Vagina (tissue), 2 donors: ENCODE measurements around the gene DNAH2.

Experiments
- POLR2AphosphoS5 ChIP-seq, 2 donors: sonication (generic); formaldehyde crosslinking; IDR thresholded peaks; one replicate each; pipeline ENCODE4 v1.9.0; 2017; ENCODE audit warnings: antibody characterized with exemption in 2 of 2, mild to moderate bottlenecking in 2 of 2, low read depth in 1 of 2; ENCODE audit not compliant: insufficient read depth in 1 of 2
- TF ChIP-seq, protein P1 (sequence below), 3 experiments: fragments of 450-650 bp in 2 of 3; fragments of 200-600 bp in 1 of 3; sonication (generic) in 1 of 3; IDR thresholded peaks; one replicate each; pipeline ENCODE4 v1.5.1; 2017 to 2019; ENCODE audit warnings: antibody characterized with exemption in 3 of 3, mild to moderate bottlenecking in 2 of 3, moderate library complexity in 2 of 3

DNA sequence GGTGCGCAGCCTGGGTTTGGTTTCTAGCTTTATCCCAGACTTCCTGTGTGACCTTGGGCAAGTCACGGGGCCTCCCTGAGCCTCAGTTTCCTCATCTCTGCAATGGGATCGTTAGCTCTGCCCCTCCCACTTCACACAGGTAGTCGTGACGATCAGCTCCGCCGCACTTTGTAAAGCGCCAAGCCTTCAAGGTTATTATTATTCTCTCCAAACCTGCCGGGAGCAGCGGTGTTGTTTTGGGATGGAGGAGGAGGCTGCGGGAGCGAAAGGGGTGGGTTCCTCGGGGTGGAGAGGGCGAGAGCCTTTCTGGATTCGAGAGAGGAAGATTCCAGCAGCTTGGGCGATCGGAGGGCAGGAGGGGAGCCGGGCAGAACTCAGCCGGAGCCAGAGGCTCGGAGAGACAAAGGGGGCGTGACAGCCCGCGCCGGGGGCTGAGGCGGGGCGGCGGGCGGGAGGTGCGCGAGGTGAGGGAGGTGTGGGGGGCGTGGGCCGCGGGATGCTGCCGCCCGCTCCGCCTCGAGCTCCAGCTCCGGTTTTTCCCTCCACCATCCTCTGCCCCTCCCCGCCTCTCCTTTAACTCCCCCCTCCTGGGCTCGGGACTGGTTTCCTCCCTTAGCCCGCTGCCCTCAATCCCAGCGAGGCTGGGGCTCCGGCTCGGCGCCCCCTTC is 12.8 kb upstream of the DNAH2 start, which contains the start of gene EFNB3:
- TF ChIP-seq, protein P1, sequence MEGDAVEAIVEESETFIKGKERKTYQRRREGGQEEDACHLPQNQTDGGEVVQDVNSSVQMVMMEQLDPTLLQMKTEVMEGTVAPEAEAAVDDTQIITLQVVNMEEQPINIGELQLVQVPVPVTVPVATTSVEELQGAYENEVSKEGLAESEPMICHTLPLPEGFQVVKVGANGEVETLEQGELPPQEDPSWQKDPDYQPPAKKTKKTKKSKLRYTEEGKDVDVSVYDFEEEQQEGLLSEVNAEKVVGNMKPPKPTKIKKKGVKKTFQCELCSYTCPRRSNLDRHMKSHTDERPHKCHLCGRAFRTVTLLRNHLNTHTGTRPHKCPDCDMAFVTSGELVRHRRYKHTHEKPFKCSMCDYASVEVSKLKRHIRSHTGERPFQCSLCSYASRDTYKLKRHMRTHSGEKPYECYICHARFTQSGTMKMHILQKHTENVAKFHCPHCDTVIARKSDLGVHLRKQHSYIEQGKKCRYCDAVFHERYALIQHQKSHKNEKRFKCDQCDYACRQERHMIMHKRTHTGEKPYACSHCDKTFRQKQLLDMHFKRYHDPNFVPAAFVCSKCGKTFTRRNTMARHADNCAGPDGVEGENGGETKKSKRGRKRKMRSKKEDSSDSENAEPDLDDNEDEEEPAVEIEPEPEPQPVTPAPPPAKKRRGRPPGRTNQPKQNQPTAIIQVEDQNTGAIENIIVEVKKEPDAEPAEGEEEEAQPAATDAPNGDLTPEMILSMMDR (IDR thresholded peaks at IDR 0.05), result no peak
- TF ChIP-seq POLR2AphosphoS5 (IDR thresholded peaks at IDR 0.05; ENCODE audit: insufficient read depth in 1 of 2, low read depth in 1 of 2), result no peak
